Endodermal cell (in vitro differentiated cells): ENCODE results near the gene UBE2D3. TPM values are rescaled to one million over a fixed set of nuclear protein-coding genes. Genes with fewer than 3 reads are reported as not detected.

ENCODE experiments used
- DNase-seq: peaks from one replicate; pipeline ENCODE4 v3.0.0-alpha.2; 2017
- H3K27ac ChIP-seq: 2 replicates; pipeline ENCODE4 v1.5.1; 2013; ENCODE audit warnings: mild to moderate bottlenecking, low read depth, low read length, moderate library complexity
- H3K27me3 ChIP-seq: 2 replicates; pipeline ENCODE4 v1.6.1; 2013; ENCODE audit warnings: mild to moderate bottlenecking, low read length, moderate library complexity; ENCODE audit not compliant: insufficient read depth, control insufficient read depth, poor library complexity, severe bottlenecking
- H3K36me3 ChIP-seq: 2 replicates; pipeline ENCODE4 v1.7.0; 2013; ENCODE audit warnings: mild to moderate bottlenecking, low read length, moderate library complexity; ENCODE audit not compliant: control insufficient read depth, insufficient read depth
- H3K4me1 ChIP-seq: one replicate; pipeline ENCODE4 v1.7.0; 2013; ENCODE audit warnings: low read length; ENCODE audit not compliant: control insufficient read depth, insufficient read depth
- H3K4me3 ChIP-seq: 2 replicates; pipeline ENCODE4 v1.5.1; 2013; ENCODE audit warnings: mild to moderate bottlenecking, low read length, moderate library complexity
- H3K9ac ChIP-seq: 2 replicates; pipeline ENCODE4 v1.6.1; 2013; ENCODE audit warnings: mild to moderate bottlenecking, low read length, moderate library complexity; ENCODE audit not compliant: poor library complexity, severe bottlenecking; ENCODE audit errors: extremely low read depth
- H3K9me3 ChIP-seq: 2 replicates; pipeline ENCODE4 v1.6.1; 2013; ENCODE audit warnings: mild to moderate bottlenecking, low read length, moderate library complexity; ENCODE audit not compliant: control insufficient read depth
- H3K27ac Mint-ChIP-seq: 2 replicates; pipeline ENCODE4 v1.8.0; 2020; ENCODE audit warnings: mixed read lengths
- H3K27me3 Mint-ChIP-seq: 2 replicates; pipeline ENCODE4 v1.8.0; 2021; ENCODE audit warnings: mild to moderate bottlenecking, mixed read lengths; ENCODE audit not compliant: insufficient read depth
- H3K36me3 Mint-ChIP-seq: 2 replicates; pipeline ENCODE4 v1.8.0; 2020; ENCODE audit warnings: low read depth, mixed read lengths
- H3K4me1 Mint-ChIP-seq: 2 replicates; pipeline ENCODE4 v1.8.0; 2020; ENCODE audit warnings: mixed read lengths
- H3K4me3 Mint-ChIP-seq: 2 replicates; pipeline ENCODE4 v1.8.0; 2020; ENCODE audit warnings: mild to moderate bottlenecking, moderate library complexity, mixed read lengths
- H3K9me3 Mint-ChIP-seq: 2 replicates; pipeline ENCODE4 v1.8.0; 2020; ENCODE audit warnings: mild to moderate bottlenecking, mixed read lengths
- WGBS, 2 experiments: methylation state at CpG; one replicate each; pipeline versions ENCODE4 v1.1.5 to v1.1.7; 2013; ENCODE audit warnings: missing lambda C conversion rate in 2 of 2, mixed read lengths in 1 of 2; ENCODE audit not compliant: insufficient coverage in 1 of 2, insufficient read length in 1 of 2; 5-methylcytosine and 5-hydroxymethylcytosine counted together
- total RNA-seq, 2 donors: library from RNA; stranded (reverse); fragmentation: NEBNext Ultra II Directional in 1 of 2; extraction: Animal tissue kit (Norgen Biotek cat#: 25700) in 1 of 2; gene quantifications; 2 replicates in 1 of 2; 3 replicates in 1 of 2; pipeline ENCODE4 v1.2.1, GENCODE V29; 2021
- TF ChIP-seq, protein P1 (sequence below): fragments of 200-600 bp; sonication (generic); conservative IDR thresholded peaks from 2 replicates; pipeline ENCODE4 v1.5.0; 2021; ENCODE audit warnings: antibody characterized with exemption, mild to moderate bottlenecking

Gene UBE2D3
- total RNA-seq, 2 donors from 2014 or later = 283 to 310 TPM

DNA sequence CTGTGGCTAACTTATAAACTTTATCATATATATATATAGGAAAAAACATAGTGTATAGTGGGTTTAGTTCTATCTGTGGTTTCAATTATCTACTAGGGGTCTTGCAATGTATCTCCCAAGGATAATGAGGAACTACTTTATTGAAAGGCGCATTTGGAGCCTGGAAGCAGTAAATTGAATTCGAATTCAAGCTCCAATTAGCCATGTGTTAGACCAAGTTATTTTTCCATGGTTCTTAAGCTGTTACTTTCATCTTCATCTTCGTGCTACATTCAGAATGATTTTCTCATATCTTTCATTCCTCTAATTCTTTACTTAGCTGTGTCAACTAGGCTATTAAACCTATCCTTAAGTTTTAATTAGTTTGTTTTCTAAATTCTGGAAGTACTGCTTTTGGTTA is 39.4 kb downstream of the UBE2D3 start:
- TF ChIP-seq, protein P1, sequence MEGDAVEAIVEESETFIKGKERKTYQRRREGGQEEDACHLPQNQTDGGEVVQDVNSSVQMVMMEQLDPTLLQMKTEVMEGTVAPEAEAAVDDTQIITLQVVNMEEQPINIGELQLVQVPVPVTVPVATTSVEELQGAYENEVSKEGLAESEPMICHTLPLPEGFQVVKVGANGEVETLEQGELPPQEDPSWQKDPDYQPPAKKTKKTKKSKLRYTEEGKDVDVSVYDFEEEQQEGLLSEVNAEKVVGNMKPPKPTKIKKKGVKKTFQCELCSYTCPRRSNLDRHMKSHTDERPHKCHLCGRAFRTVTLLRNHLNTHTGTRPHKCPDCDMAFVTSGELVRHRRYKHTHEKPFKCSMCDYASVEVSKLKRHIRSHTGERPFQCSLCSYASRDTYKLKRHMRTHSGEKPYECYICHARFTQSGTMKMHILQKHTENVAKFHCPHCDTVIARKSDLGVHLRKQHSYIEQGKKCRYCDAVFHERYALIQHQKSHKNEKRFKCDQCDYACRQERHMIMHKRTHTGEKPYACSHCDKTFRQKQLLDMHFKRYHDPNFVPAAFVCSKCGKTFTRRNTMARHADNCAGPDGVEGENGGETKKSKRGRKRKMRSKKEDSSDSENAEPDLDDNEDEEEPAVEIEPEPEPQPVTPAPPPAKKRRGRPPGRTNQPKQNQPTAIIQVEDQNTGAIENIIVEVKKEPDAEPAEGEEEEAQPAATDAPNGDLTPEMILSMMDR = no peak
- no peaks in the 10 kb centered on the region for H3K27me3 ChIP-seq
- no peak overlapping the region for H3K9ac ChIP-seq
- Mint-ChIP-seq H3K27ac (no peak overlapping the region), H3K4me3 (no peak overlapping the region), H3K27me3 (no peaks in the 10 kb centered on the region), H3K9me3 (no peaks in the 10 kb centered on the region), H3K4me1 (peaks cover 10% of the 10 kb centered on the region), H3K36me3 (peaks cover 8% of the 10 kb centered on the region)
- DNase-seq = no peak
- H3K27ac ChIP-seq = no peak overlapping the region
- WGBS, 2 experiments = 88 to 97% methylated on average over 3 of the region's 3 CpGs
- no peaks in the 10 kb centered on the region for H3K9me3 ChIP-seq
- no peaks in the 10 kb centered on the region for H3K4me1 ChIP-seq
- no peak overlapping the region for H3K4me3 ChIP-seq
- H3K36me3 ChIP-seq = peaks cover 7% of the 10 kb centered on the region

DNA sequence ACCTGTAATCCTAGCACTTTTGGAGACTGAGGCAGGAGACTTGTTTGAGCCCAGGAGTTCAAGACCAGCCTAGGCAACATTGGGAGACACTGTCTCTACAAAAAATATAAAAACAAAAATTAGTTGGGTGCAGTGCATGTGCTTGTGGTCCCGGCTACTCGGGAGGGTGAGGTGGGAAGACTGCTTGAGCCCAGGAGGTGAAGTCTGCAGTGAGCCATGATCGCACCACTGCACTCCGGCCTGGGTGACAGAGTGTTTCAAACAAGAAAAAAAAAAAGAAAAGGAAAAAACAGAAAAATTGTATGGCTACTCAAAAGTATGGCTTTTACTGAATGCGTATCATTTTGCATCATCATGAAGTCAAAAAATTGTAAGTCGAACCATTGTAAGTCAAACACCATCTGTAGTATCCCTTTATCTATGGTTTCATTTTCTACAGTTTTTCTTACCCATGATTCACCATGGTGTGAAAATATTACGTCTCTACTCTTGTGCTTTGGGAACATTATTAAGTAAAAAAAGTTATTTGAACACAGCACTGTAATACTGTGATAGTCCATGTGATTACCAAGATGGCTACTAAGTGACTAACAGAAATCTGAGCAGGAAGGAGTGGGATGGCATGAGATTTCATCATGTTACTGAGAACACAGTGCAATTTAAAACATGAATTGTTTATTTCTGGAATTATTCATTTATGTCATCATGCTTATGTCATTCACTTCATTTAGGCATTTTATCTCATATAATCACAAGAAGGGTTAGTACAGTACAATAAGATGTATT is 40.1 kb downstream of the UBE2D3 start:
- Histone ChIP-seq H3K9me3 (no peaks in the 10 kb centered on the region), H3K4me3 (no peak overlapping the region), H3K27me3 (no peaks in the 10 kb centered on the region), H3K27ac (no peak overlapping the region), H3K4me1 (peaks cover 1% of the 10 kb centered on the region), H3K9ac (no peak overlapping the region), H3K36me3 (peaks cover 7% of the 10 kb centered on the region)
- no peak for DNase-seq
- peaks cover 3% of the 10 kb centered on the region for H3K4me1 Mint-ChIP-seq
- no peaks in the 10 kb centered on the region for H3K9me3 Mint-ChIP-seq
- peaks cover 8% of the 10 kb centered on the region for H3K36me3 Mint-ChIP-seq
- no peaks in the 10 kb centered on the region for H3K27me3 Mint-ChIP-seq
- TF ChIP-seq, protein P1 = no peak
- WGBS, 2 experiments = 91 to 94% methylated on average over 6 to 7 of the region's 7 CpGs
- no peak overlapping the region for H3K4me3 Mint-ChIP-seq
- H3K27ac Mint-ChIP-seq = no peak overlapping the region

DNA sequence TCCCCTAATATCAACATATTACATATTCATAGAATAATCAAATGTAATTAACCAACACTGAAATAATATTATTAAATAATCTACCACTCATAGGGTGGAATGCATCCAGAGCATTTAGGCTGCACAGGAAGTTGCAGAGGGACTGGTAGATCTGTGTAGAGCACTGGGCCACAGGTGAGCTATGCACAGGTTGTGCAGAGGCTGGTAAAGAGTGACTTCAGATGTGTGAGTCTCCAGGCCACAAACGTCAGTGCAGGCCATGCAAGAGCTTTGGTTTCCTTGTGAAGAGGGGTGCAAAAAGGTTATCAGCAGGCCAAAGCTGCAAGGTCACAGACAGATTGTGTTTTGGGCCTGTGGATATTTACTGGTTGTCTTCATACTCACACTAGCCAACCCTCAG is 41.1 kb downstream of the UBE2D3 start:
- Histone ChIP-seq H3K36me3 (peaks cover 2% of the 10 kb centered on the region), H3K9ac (no peak overlapping the region), H3K4me3 (no peak overlapping the region), H3K9me3 (no peaks in the 10 kb centered on the region), H3K27me3 (no peaks in the 10 kb centered on the region), H3K27ac (no peak overlapping the region), H3K4me1 (peaks cover 8% of the 10 kb centered on the region)
- no peak overlapping the region for H3K27ac Mint-ChIP-seq
- 91 to 100% methylated on average over 1 of the region's 1 CpG for WGBS, 2 experiments
- no peak overlapping the region for H3K4me3 Mint-ChIP-seq
- peaks cover 2% of the 10 kb centered on the region for H3K36me3 Mint-ChIP-seq
- peaks cover 8% of the 10 kb centered on the region for H3K4me1 Mint-ChIP-seq
- TF ChIP-seq, protein P1 = no peak
- DNase-seq = no peak
- no peaks in the 10 kb centered on the region for H3K9me3 Mint-ChIP-seq
- H3K27me3 Mint-ChIP-seq = no peaks in the 10 kb centered on the region
